Measurements from ENCODE around the gene PACS1. TPM values are rescaled to one million over a fixed set of nuclear protein-coding genes. Genes with fewer than 3 reads are reported as not detected.

The PACS1 gene
- total and polyA plus RNA-seq, 7 experiments from 2014 or later: 48.0 to 314 (median 210) TPM

GRCh38 chr11:66218846-66219620, 149.0 kb downstream of the PACS1 start:
- intact Hi-C loops (cut with micrococcal nuclease): no loop called here
- DNase-seq: no peak
- Histone ChIP-seq H3K9me3 (ENCODE audit: control insufficient read depth in 2 of 3, low read length in 3 of 3) (no peaks in the 10 kb centered on the region), H3K4me3 (ENCODE audit: low read length) (no peak overlapping the region), H3K27me3 (ENCODE audit: control insufficient read depth in 2 of 2, insufficient read depth in 2 of 2, low read length in 2 of 2) (no peaks in the 10 kb centered on the region), H3K27ac (ENCODE audit: low read depth, low read length) (no peak overlapping the region), H3K4me1 (ENCODE audit: control insufficient read depth in 2 of 2, insufficient read depth in 2 of 2, low read length in 2 of 2) (peaks cover 4 to 7% of the 10 kb centered on the region in 2 donors), H3K36me3 (ENCODE audit: control insufficient read depth in 2 of 3, insufficient read depth in 3 of 3, low read length in 3 of 3) (peaks cover 9 to 88% (median 14%) of the 10 kb centered on the region in 3 experiments)
- no peaks in the 10 kb centered on the region for H3K27me3 Mint-ChIP-seq
- H3K9me3 Mint-ChIP-seq: no peaks in the 10 kb centered on the region
- ChIA-PET CTCF (interaction anchor here (0.6 to 0.8 kb wide), 2 partner anchors 35 to 48 kb away, joined by 3 to 4 read pairs; no protein-coding TSS in a partner anchor), POLR2A (no interaction called here)
- H3K4me3 Mint-ChIP-seq: peak overlapping the region in 1 of 10 donors; percentile 13
- H3K4me1 Mint-ChIP-seq: peaks cover 12 to 25% (median 18%) of the 10 kb centered on the region in 7 donors
- peak overlapping the region in 7 of 9 donors; percentile 39 to 81 (median 79) for H3K27ac Mint-ChIP-seq
- peaks cover 16 to 37% (median 20%) of the 10 kb centered on the region in 5 donors for H3K36me3 Mint-ChIP-seq
- ATAC-seq: no peak

GRCh38 chr11:66219846-66220565, 149.9 kb downstream of the PACS1 start:
- intact Hi-C loops (cut with micrococcal nuclease): no loop called here
- Histone ChIP-seq H3K9me3 (ENCODE audit: control insufficient read depth in 2 of 3, low read length in 3 of 3) (no peaks in the 10 kb centered on the region), H3K4me1 (ENCODE audit: control insufficient read depth in 2 of 2, insufficient read depth in 2 of 2, low read length in 2 of 2) (peaks cover 4 to 7% of the 10 kb centered on the region in 2 donors), H3K27me3 (ENCODE audit: control insufficient read depth in 2 of 2, insufficient read depth in 2 of 2, low read length in 2 of 2) (no peaks in the 10 kb centered on the region), H3K27ac (ENCODE audit: low read depth, low read length) (no peak overlapping the region), H3K36me3 (ENCODE audit: control insufficient read depth in 2 of 3, insufficient read depth in 3 of 3, low read length in 3 of 3) (peaks cover 9 to 88% (median 14%) of the 10 kb centered on the region in 3 experiments), H3K4me3 (ENCODE audit: low read length) (no peak overlapping the region)
- DNase-seq: no peak
- no peak overlapping the region for H3K4me3 Mint-ChIP-seq
- ChIA-PET CTCF (interaction anchor here (0.7 to 0.8 kb wide), 3 partner anchors 34 to 131 kb away, joined by 3 read pairs; no protein-coding TSS in a partner anchor), POLR2A (interaction anchor here (1.3 kb wide), 1 partner anchor 34 kb away, joined by 3 read pairs; no protein-coding TSS in a partner anchor)
- peak overlapping the region in 5 of 9 donors; percentile 65 to 96 (median 76) for H3K27ac Mint-ChIP-seq
- peaks cover 12 to 25% (median 18%) of the 10 kb centered on the region in 7 donors for H3K4me1 Mint-ChIP-seq
- H3K9me3 Mint-ChIP-seq: no peaks in the 10 kb centered on the region
- no peaks in the 10 kb centered on the region for H3K27me3 Mint-ChIP-seq
- no peak for ATAC-seq
- peaks cover 16 to 41% (median 18%) of the 10 kb centered on the region in 5 donors for H3K36me3 Mint-ChIP-seq

- intact Hi-C loops (cut with micrococcal nuclease): no loop called here
- CTCF ChIA-PET: interaction anchor here (0.7 to 1.0 kb wide), 3 partner anchors 10 to 131 kb away, joined by 3 read pairs; no protein-coding TSS in a partner anchor
These were observed 150.5 kb downstream of the PACS1 start for GRCh38 chr11:66220566-66220935.

GRCh38 chr11:66221012-66221411, 150.9 kb downstream of the PACS1 start:
- POLR2A ChIA-PET: interaction anchor here (1.1 to 1.3 kb wide), 4 partner anchors 9 to 64 kb away, joined by 3 read pairs; partner anchors contain the start of gene RAB1B
- H3K27ac Mint-ChIP-seq: peak overlapping the region in 8 of 9 donors; percentile 76 to 96 (median 86)
- CTCF ChIA-PET: interaction anchor here (0.6 to 4.6 kb wide), 7 partner anchors 10 to 157 kb away, joined by 3 to 25 read pairs (median 3); no protein-coding TSS in a partner anchor
- Histone ChIP-seq H3K4me1 (ENCODE audit: control insufficient read depth in 2 of 2, insufficient read depth in 2 of 2, low read length in 2 of 2) (peaks cover 4 to 7% of the 10 kb centered on the region in 2 donors), H3K27ac (ENCODE audit: low read depth, low read length) (peak overlapping the region; percentile 89), H3K27me3 (ENCODE audit: control insufficient read depth in 2 of 2, insufficient read depth in 2 of 2, low read length in 2 of 2) (no peaks in the 10 kb centered on the region), H3K36me3 (ENCODE audit: control insufficient read depth in 2 of 3, insufficient read depth in 3 of 3, low read length in 3 of 3) (peaks cover 9 to 87% (median 14%) of the 10 kb centered on the region in 3 experiments), H3K4me3 (ENCODE audit: low read length) (no peak overlapping the region), H3K9me3 (ENCODE audit: control insufficient read depth in 2 of 3, low read length in 3 of 3) (no peaks in the 10 kb centered on the region)
- peaks cover 15 to 41% (median 17%) of the 10 kb centered on the region in 5 donors for H3K36me3 Mint-ChIP-seq
- intact Hi-C loops (cut with micrococcal nuclease): no loop called here
- DNase-seq: no peak
- H3K9me3 Mint-ChIP-seq: no peaks in the 10 kb centered on the region
- no peak overlapping the region for H3K4me3 Mint-ChIP-seq
- H3K27me3 Mint-ChIP-seq: no peaks in the 10 kb centered on the region
- peaks cover 12 to 24% (median 18%) of the 10 kb centered on the region in 7 donors for H3K4me1 Mint-ChIP-seq
- no peak for ATAC-seq

More at GRCh38 chr11:66220566-66220935, 150.5 kb downstream of the PACS1 start:
- Histone ChIP-seq H3K36me3 (ENCODE audit: control insufficient read depth in 2 of 3, insufficient read depth in 3 of 3, low read length in 3 of 3) (peaks cover 9 to 86% (median 14%) of the 10 kb centered on the region in 3 experiments), H3K4me3 (ENCODE audit: low read length) (no peak overlapping the region), H3K27me3 (ENCODE audit: control insufficient read depth in 2 of 2, insufficient read depth in 2 of 2, low read length in 2 of 2) (no peaks in the 10 kb centered on the region), H3K4me1 (ENCODE audit: control insufficient read depth in 2 of 2, insufficient read depth in 2 of 2, low read length in 2 of 2) (peaks cover 4 to 7% of the 10 kb centered on the region in 2 donors), H3K9me3 (ENCODE audit: control insufficient read depth in 2 of 3, low read length in 3 of 3) (no peaks in the 10 kb centered on the region), H3K27ac (ENCODE audit: low read depth, low read length) (peak overlapping the region; percentile 89)
- Mint-ChIP-seq H3K9me3 (no peaks in the 10 kb centered on the region), H3K4me1 (peaks cover 12 to 25% (median 18%) of the 10 kb centered on the region in 7 donors), H3K27me3 (no peaks in the 10 kb centered on the region), H3K4me3 (no peak overlapping the region), H3K36me3 (peaks cover 16 to 44% (median 18%) of the 10 kb centered on the region in 5 donors), H3K27ac (peak overlapping the region in 6 of 9 donors; percentile 54 to 96 (median 80))
- DNase-seq (no peak), ATAC-seq (no peak)
- POLR2A ChIA-PET: interaction anchor here (1.3 kb wide), 2 partner anchors 33 to 48 kb away, joined by 3 read pairs; partner anchors contain the start of gene RAB1B

GRCh38 chr11:66221726-66222236, 151.7 kb downstream of the PACS1 start:
- intact Hi-C loops (cut with micrococcal nuclease): loop anchor here (1.0 to 2.0 kb wide), 7 partner anchors 37 to 168 kb away; partner anchors contain the start of gene RAB1B (in 1 of the 2)
- H3K4me3 ChIP-seq (ENCODE audit: low read length): no peak overlapping the region
- Mint-ChIP-seq H3K27ac (peak overlapping the region; percentile 78 to 98 (median 92)), H3K4me3 (peak overlapping the region in 1 of 10 donors; percentile 29), H3K27me3 (no peaks in the 10 kb centered on the region), H3K9me3 (no peaks in the 10 kb centered on the region), H3K36me3 (peaks cover 12 to 34% (median 13%) of the 10 kb centered on the region in 5 donors), H3K4me1 (peaks cover 12 to 21% (median 18%) of the 10 kb centered on the region in 7 donors)
- H3K36me3 ChIP-seq (ENCODE audit: control insufficient read depth in 2 of 3, insufficient read depth in 3 of 3, low read length in 3 of 3): peaks cover 6 to 86% (median 13%) of the 10 kb centered on the region in 3 experiments
- ChIA-PET CTCF (interaction anchor here (0.6 to 4.6 kb wide), 11 partner anchors 9 to 1243 kb away, joined by 3 to 25 read pairs (median 5); partner anchors contain the start of gene YIF1A), POLR2A (interaction anchor here (0.6 to 1.3 kb wide), 7 partner anchors 8 to 362 kb away, joined by 3 to 5 read pairs (median 3); partner anchors contain the start of gene RAB1B)
- H3K27ac ChIP-seq (ENCODE audit: low read depth, low read length): peak overlapping the region; percentile 89
- DNase-seq: no peak
- no peaks in the 10 kb centered on the region for H3K9me3 ChIP-seq (ENCODE audit: control insufficient read depth in 2 of 3, low read length in 3 of 3)
- peaks cover 4 to 7% of the 10 kb centered on the region in 2 donors for H3K4me1 ChIP-seq (ENCODE audit: control insufficient read depth in 2 of 2, insufficient read depth in 2 of 2, low read length in 2 of 2)
- ATAC-seq: no peak
- H3K27me3 ChIP-seq (ENCODE audit: control insufficient read depth in 2 of 2, insufficient read depth in 2 of 2, low read length in 2 of 2): no peaks in the 10 kb centered on the region

All from naive thymus-derived CD4-positive, alpha-beta T cell (primary cell).